Pancreas (tissue), 10 donors: ENCODE data around the gene PROCR. TPM values are rescaled to one million over a fixed set of nuclear protein-coding genes. Genes with fewer than 3 reads are reported as not detected.
A peak's percentile ranks its signal among the peaks of the same experiment; 100 is the strongest.
"Not testable (repeated sequence)": the region's sequence is repeated elsewhere in the genome, so short reads cannot be mapped to it uniquely, and the experiment has no call there.

Source experiments
- ATAC-seq, 4 donors: fragments of 200-7000 bp; cut with Tn5 transposase; one replicate each; pipeline versions ENCODE4 v1.8.0 to v1.9.1; 2020; ENCODE audit warnings: mild to moderate bottlenecking in 4 of 4, moderate library complexity in 4 of 4
- DNase-seq, 6 donors: peaks; one replicate each; pipeline ENCODE4 v3.0.0-alpha.2; 2020
- FAIRE-seq: peaks from 2 replicates; lab custom pipeline; 2012; peaks lifted over from hg19 to GRCh38; lab: Jason Lieb, UNC
- H3K27ac ChIP-seq, 4 donors: fragments of 200-600 bp; sonication (generic); 1 replicate in 3 of 4; 2 replicates in 1 of 4; pipeline versions ENCODE4 v1.5.0 to v1.8.0; 2020
- H3K27me3 ChIP-seq, 4 donors: fragments of 200-600 bp; one replicate each; pipeline ENCODE4 v1.8.0; 2021
- H3K36me3 ChIP-seq, 3 donors: fragments of 200-600 bp; sonication (generic) in 1 of 3; one replicate each; pipeline versions ENCODE4 v1.5.0 to v1.8.0; 2020 to 2021
- H3K4me1 ChIP-seq, 3 donors: fragments of 200-600 bp; one replicate each; pipeline ENCODE4 v1.8.0; 2021
- H3K4me3 ChIP-seq, 4 donors: fragments of 200-600 bp; sonication (generic) in 2 of 4; one replicate each; pipeline versions ENCODE4 v1.5.0 to v1.8.0; 2020 to 2021
- H3K9me3 ChIP-seq, 4 donors: fragments of 200-600 bp; one replicate each; pipeline ENCODE4 v1.8.0; 2021
- CTCF ChIP-seq, 4 donors: fragments of 200-600 bp; sonication (generic) in 3 of 4; IDR thresholded peaks; one replicate each; pipeline versions ENCODE4 v1.5.0 to v1.8.0; 2021; ENCODE audit warnings: antibody characterized with exemption in 4 of 4
- WGBS, 2 donors: extraction: QIAGEN DNeasy Blood & Tissue Kit; methylation state at CpG; one replicate each; pipeline ENCODE4 v1.1.7; 2013; 5-methylcytosine and 5-hydroxymethylcytosine counted together
- intact Hi-C, 3 donors: fragments of 100-400 bp; cut with DNase I; formaldehyde crosslinking; loops; one replicate each; pipeline versions ENCODE4 v1.11.1 to v1.14.2; 2022
- polyA plus RNA-seq, 2 donors: library from polyadenylated mRNA; stranded (reverse); fragments of 200-250 nt; gene quantifications; one replicate each; pipeline ENCODE4 v1.2.3, GENCODE V29; 2013
- total RNA-seq, 6 donors: library from RNA; stranded (reverse); fragmentation: NEBNext Ultra II Directional in 4 of 6; extraction: Animal tissue kit (Norgen Biotek cat#: 25700) in 4 of 6; gene quantifications; one replicate each; pipeline versions ENCODE4 v1.2.1 to v1.2.4, GENCODE V29; 2021 to 2023
- donor health status: healthy with polysubstance abuse.
- donor health status: DM: no; HTN: no; CAD: no; lungs with moderate emphysema.
- donor health status: DM: no; HTN: no; CAD: no.
- donor health status: control.
- donor health status: control.
- donor health status: Bipolar disorder and iron deficiency.
- donor health status: DM: yes; HTN: yes; CAD: no.
- donor health status: DM: no; HTN: no; CAD: no.
- donor health status: DM: no; HTN: no; CAD: no.
- donor health status: DM: yes; HTN: yes; CAD: no.

PROCR gene
- total and polyA plus RNA-seq, 8 donors, result 3.2 to 16.8 (median 10.8) TPM

- no peaks in the 10 kb centered on the region for H3K4me1 ChIP-seq
- 96 to 98% methylated on average over 1 of the region's 1 CpG for WGBS, 2 donors
- no peak for FAIRE-seq
- intact Hi-C loops, result no loop called here
- no peaks in the 10 kb centered on the region for H3K9me3 ChIP-seq
- H3K27ac ChIP-seq, result no peak overlapping the region
- no peaks in the 10 kb centered on the region for H3K27me3 ChIP-seq
- TF ChIP-seq CTCF (IDR thresholded peaks at IDR 0.05), result no peak
- no peak for DNase-seq
- no peak for ATAC-seq
- H3K4me3 ChIP-seq, result no peak overlapping the region
- H3K36me3 ChIP-seq, result no peaks in the 10 kb centered on the region
Measured at GRCh38 chr20:35167787-35168186, 4.1 kb upstream of the PROCR start.

GRCh38 chr20:35168701-35169409, 3.0 kb upstream of the PROCR start:
- H3K4me3 ChIP-seq, H3K36me3 ChIP-seq, H3K27ac ChIP-seq, FAIRE-seq, ATAC-seq, DNase-seq, H3K4me1 ChIP-seq, H3K9me3 ChIP-seq, intact Hi-C loops, H3K27me3 ChIP-seq: not testable (repeated sequence)
- 90 to 91% methylated on average over 4 of the region's 4 CpGs for WGBS, 2 donors

DNA sequence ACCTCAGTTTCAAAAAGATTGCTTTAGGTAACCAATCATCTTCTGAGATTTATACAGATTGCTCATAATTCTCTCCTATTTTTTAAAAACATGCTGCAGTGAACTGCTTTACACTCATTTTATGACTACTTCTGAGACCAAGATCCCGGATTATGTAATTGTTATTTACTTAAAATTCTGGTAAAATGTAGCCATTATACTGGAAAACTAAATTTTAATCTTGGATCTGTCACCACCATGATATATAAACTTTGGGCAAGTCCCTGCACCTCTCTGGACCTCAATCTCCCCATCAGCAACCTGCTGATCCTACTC, 477 bp upstream of the PROCR start:
- H3K4me3 ChIP-seq, result peak overlapping the region in 1 of 4 donors; percentile 45
- H3K9me3 ChIP-seq, result no peaks in the 10 kb centered on the region
- peak overlapping the region in 2 of 4 donors; percentile 55 to 66 for H3K27ac ChIP-seq
- 53 to 56% methylated on average over 1 of the region's 1 CpG for WGBS, 2 donors
- no peak for TF ChIP-seq CTCF (IDR thresholded peaks at IDR 0.05)
- no peak for ATAC-seq
- H3K4me1 ChIP-seq, result no peaks in the 10 kb centered on the region
- no peaks in the 10 kb centered on the region for H3K36me3 ChIP-seq
- intact Hi-C loops, result no loop called here
- no peak for DNase-seq
- no peak for FAIRE-seq
- no peaks in the 10 kb centered on the region for H3K27me3 ChIP-seq

- H3K36me3 ChIP-seq, result no peaks in the 10 kb centered on the region
- DNase-seq (no peak), FAIRE-seq (no peak), ATAC-seq (no peak)
- H3K9me3 ChIP-seq, result no peaks in the 10 kb centered on the region
- no peaks in the 10 kb centered on the region for H3K4me1 ChIP-seq
- 87 to 91% methylated on average over 3 of the region's 3 CpGs for WGBS, 2 donors
- peak overlapping the region in 2 of 4 donors; percentile 16 to 45 for H3K4me3 ChIP-seq
- intact Hi-C loops, result no loop called here
- TF ChIP-seq CTCF (IDR thresholded peaks at IDR 0.05), result no peak
- peak overlapping the region in 2 of 4 donors; percentile 55 to 66 for H3K27ac ChIP-seq
- H3K27me3 ChIP-seq, result no peaks in the 10 kb centered on the region
Measured at GRCh38 chr20:35172434-35172806, 548 bp downstream of the PROCR start.

DNA sequence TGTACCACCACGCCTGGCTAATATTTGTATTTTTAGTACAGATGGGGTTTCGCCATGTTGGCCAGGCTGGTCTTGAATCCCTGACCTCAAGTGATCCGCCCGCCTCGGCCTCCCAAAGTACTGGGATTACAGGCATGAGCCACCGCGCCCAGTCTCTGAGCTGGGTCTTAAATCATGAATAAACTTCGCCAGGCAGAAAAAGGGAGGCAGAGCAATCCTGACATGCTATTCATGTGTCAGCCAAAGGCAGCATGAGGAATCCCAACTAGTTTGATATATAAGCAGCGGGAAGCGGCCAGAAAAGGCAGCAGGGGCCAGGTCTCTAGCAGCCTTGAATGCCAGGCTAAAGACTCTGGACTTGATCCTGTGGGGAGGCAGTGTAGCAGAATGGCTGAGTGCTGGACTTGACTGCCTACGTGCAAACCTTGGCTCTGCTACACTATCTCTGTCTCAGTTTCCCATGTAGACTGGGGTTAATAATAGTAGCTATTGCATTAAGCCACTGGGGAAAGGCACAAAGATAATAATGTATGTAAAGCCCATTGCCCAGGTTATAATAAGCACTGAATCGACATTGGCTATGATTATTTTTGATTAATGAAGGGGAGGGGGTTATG, 1.8 kb downstream of the PROCR start:
- ATAC-seq (no peak), FAIRE-seq (no peak), DNase-seq (no peak)
- Histone ChIP-seq H3K9me3 (no peaks in the 10 kb centered on the region), H3K27ac (no peak overlapping the region), H3K4me3 (no peak overlapping the region), H3K4me1 (no peaks in the 10 kb centered on the region), H3K27me3 (no peaks in the 10 kb centered on the region), H3K36me3 (no peaks in the 10 kb centered on the region)
- intact Hi-C loops, result no loop called here
- WGBS, 2 donors, result 90 to 92% methylated on average over 12 of the region's 12 CpGs
- no peak for TF ChIP-seq CTCF (IDR thresholded peaks at IDR 0.05)
